Parathyroid adenoma (tissue), 2 donors: Measurements from ENCODE around the gene AGBL1.

Source experiments
- H2AFZ ChIP-seq: fragments of 300-600 bp; sonication (generic); one replicate; pipeline ENCODE4 v1.7.0; 2017; ENCODE audit warnings: antibody characterized with exemption, mild to moderate bottlenecking
- H3K27ac ChIP-seq: fragments of 300-600 bp; sonication (generic); one replicate; pipeline ENCODE4 v1.7.0; 2017
- H3K27me3 ChIP-seq: fragments of 300-600 bp; sonication (generic); one replicate; pipeline ENCODE4 v1.7.0; 2017; ENCODE audit warnings: low read length; ENCODE audit not compliant: control insufficient read depth, insufficient read depth
- H3K36me3 ChIP-seq: fragments of 300-600 bp; sonication (generic); one replicate; pipeline ENCODE4 v1.7.0; 2017; ENCODE audit warnings: low read length; ENCODE audit not compliant: control insufficient read depth, insufficient read depth
- H3K4me1 ChIP-seq: fragments of 300-600 bp; sonication (generic); one replicate; pipeline ENCODE4 v1.7.0; 2017; ENCODE audit warnings: control low read depth
- H3K4me2 ChIP-seq: fragments of 300-600 bp; sonication (generic); one replicate; pipeline ENCODE4 v1.7.0; 2017; ENCODE audit warnings: low read length
- H3K4me3 ChIP-seq: fragments of 300-600 bp; sonication (generic); one replicate; pipeline ENCODE4 v1.7.0; 2017; ENCODE audit warnings: low read depth, low read length
- H3K79me2 ChIP-seq: fragments of 300-600 bp; sonication (generic); one replicate; pipeline ENCODE4 v1.7.0; 2017; ENCODE audit warnings: control low read depth
- H3K9ac ChIP-seq: fragments of 300-600 bp; sonication (generic); one replicate; pipeline ENCODE4 v1.7.0; 2017; ENCODE audit warnings: mild to moderate bottlenecking
- H3K9me3 ChIP-seq: fragments of 300-600 bp; sonication (generic); one replicate; pipeline ENCODE4 v1.7.0; 2017; ENCODE audit warnings: low read length; ENCODE audit not compliant: control insufficient read depth
- CTCF ChIP-seq: fragments of 300-600 bp; sonication (generic); IDR thresholded peaks from one replicate; pipeline ENCODE4 v1.7.0; 2017; ENCODE audit warnings: antibody characterized with exemption, mild to moderate bottlenecking
- donor health status: primary hyperparathyroidism.

The AGBL1 gene

GRCh38 chr15:86911022-86911421, 831.4 kb downstream of the AGBL1 start:
- Histone ChIP-seq H3K9ac (no peak overlapping the region), H3K79me2 (no peaks in the 10 kb centered on the region), H3K27ac (no peak overlapping the region), H3K4me3 (no peak overlapping the region), H3K27me3 (no peaks in the 10 kb centered on the region), H3K4me2 (no peak overlapping the region), H2AFZ (no peak overlapping the region), H3K9me3 (no peaks in the 10 kb centered on the region), H3K36me3 (no peaks in the 10 kb centered on the region), H3K4me1 (no peaks in the 10 kb centered on the region)
- no peak for TF ChIP-seq CTCF

- TF ChIP-seq CTCF = no peak
- no peaks in the 10 kb centered on the region for H3K36me3 ChIP-seq
- no peak overlapping the region for H3K27ac ChIP-seq
- H3K4me3 ChIP-seq = no peak overlapping the region
- no peaks in the 10 kb centered on the region for H3K4me1 ChIP-seq
- no peak overlapping the region for H3K4me2 ChIP-seq
- H3K9ac ChIP-seq = no peak overlapping the region
- no peak overlapping the region for H2AFZ ChIP-seq
- no peaks in the 10 kb centered on the region for H3K9me3 ChIP-seq
- no peaks in the 10 kb centered on the region for H3K79me2 ChIP-seq
- no peaks in the 10 kb centered on the region for H3K27me3 ChIP-seq
Observed at GRCh38 chr15:86912661-86913060, 833.0 kb downstream of the AGBL1 start.

- H2AFZ ChIP-seq = no peak overlapping the region
- no peaks in the 10 kb centered on the region for H3K27me3 ChIP-seq
- no peak overlapping the region for H3K27ac ChIP-seq
- H3K9me3 ChIP-seq = no peaks in the 10 kb centered on the region
- TF ChIP-seq CTCF = no peak
- no peak overlapping the region for H3K4me3 ChIP-seq
- H3K36me3 ChIP-seq = no peaks in the 10 kb centered on the region
- H3K9ac ChIP-seq = no peak overlapping the region
- no peaks in the 10 kb centered on the region for H3K4me1 ChIP-seq
- H3K4me2 ChIP-seq = no peak overlapping the region
- H3K79me2 ChIP-seq = no peaks in the 10 kb centered on the region
Observed at GRCh38 chr15:86915811-86916331, 836.2 kb downstream of the AGBL1 start.

- Histone ChIP-seq H2AFZ (peak overlapping the region; percentile 33), H3K4me2 (no peak overlapping the region), H3K4me1 (no peaks in the 10 kb centered on the region), H3K79me2 (no peaks in the 10 kb centered on the region), H3K27me3 (no peaks in the 10 kb centered on the region), H3K9me3 (no peaks in the 10 kb centered on the region), H3K27ac (no peak overlapping the region), H3K9ac (no peak overlapping the region), H3K36me3 (no peaks in the 10 kb centered on the region), H3K4me3 (no peak overlapping the region)
- TF ChIP-seq CTCF = no peak
Observed at GRCh38 chr15:86916671-86917360, 837.1 kb downstream of the AGBL1 start.

- Histone ChIP-seq H3K4me1 (no peaks in the 10 kb centered on the region), H2AFZ (no peak overlapping the region), H3K4me3 (no peak overlapping the region), H3K79me2 (no peaks in the 10 kb centered on the region), H3K36me3 (no peaks in the 10 kb centered on the region), H3K27ac (no peak overlapping the region), H3K9me3 (no peaks in the 10 kb centered on the region), H3K9ac (no peak overlapping the region), H3K4me2 (no peak overlapping the region), H3K27me3 (no peaks in the 10 kb centered on the region)
- no peak for TF ChIP-seq CTCF
Observed at GRCh38 chr15:86917361-86917671, 837.6 kb downstream of the AGBL1 start.
